ENCODE results near the gene ABHD17B. TPM values are rescaled to one million over a fixed set of nuclear protein-coding genes. Genes with fewer than 3 reads are reported as not detected.

ABHD17B gene
- total RNA-seq, 2 experiments from 2014 or later = 14.8 to 15.5 TPM

- Mint-ChIP-seq H3K27ac (no peak overlapping the region), H3K9me3 (no peaks in the 10 kb centered on the region), H3K4me1 (peaks cover 69% of the 10 kb centered on the region), H3K27me3 (no peaks in the 10 kb centered on the region), H3K4me3 (no peak overlapping the region), H3K36me3 (peaks cover 7% of the 10 kb centered on the region)
- no peak for DNase-seq
Observed at GRCh38 chr9:71897577-71897976, 13.4 kb downstream of the ABHD17B start.

GRCh38 chr9:71896761-71897160 is 14.2 kb downstream of the ABHD17B start:
- DNase-seq = no peak
- peaks cover 61% of the 10 kb centered on the region for H3K4me1 Mint-ChIP-seq
- peak overlapping the region; percentile 79 for H3K27ac Mint-ChIP-seq
- no peaks in the 10 kb centered on the region for H3K27me3 Mint-ChIP-seq
- H3K4me3 Mint-ChIP-seq = no peak overlapping the region
- H3K9me3 Mint-ChIP-seq = no peaks in the 10 kb centered on the region
- peaks cover 7% of the 10 kb centered on the region for H3K36me3 Mint-ChIP-seq

GRCh38 chr9:71895955-71896354 is 15.0 kb downstream of the ABHD17B start:
- DNase-seq = no peak
- Mint-ChIP-seq H3K4me3 (no peak overlapping the region), H3K9me3 (no peaks in the 10 kb centered on the region), H3K27ac (no peak overlapping the region), H3K27me3 (no peaks in the 10 kb centered on the region), H3K36me3 (peaks cover 7% of the 10 kb centered on the region), H3K4me1 (peaks cover 57% of the 10 kb centered on the region)

GRCh38 chr9:71895117-71895516 is 15.9 kb downstream of the ABHD17B start:
- no peaks in the 10 kb centered on the region for H3K27me3 Mint-ChIP-seq
- H3K4me1 Mint-ChIP-seq = peaks cover 54% of the 10 kb centered on the region
- peak overlapping the region; percentile 46 for H3K27ac Mint-ChIP-seq
- H3K36me3 Mint-ChIP-seq = peaks cover 7% of the 10 kb centered on the region
- no peak overlapping the region for H3K4me3 Mint-ChIP-seq
- no peak for DNase-seq
- no peaks in the 10 kb centered on the region for H3K9me3 Mint-ChIP-seq

GRCh38 chr9:71891557-71892189 is 19.3 kb downstream of the ABHD17B start:
- Mint-ChIP-seq H3K27ac (no peak overlapping the region), H3K36me3 (peaks cover 11% of the 10 kb centered on the region), H3K4me3 (no peak overlapping the region), H3K27me3 (no peaks in the 10 kb centered on the region), H3K4me1 (peaks cover 42% of the 10 kb centered on the region), H3K9me3 (no peaks in the 10 kb centered on the region)
- no peak for DNase-seq

GRCh38 chr9:71890042-71890679 is 20.8 kb downstream of the ABHD17B start:
- Mint-ChIP-seq H3K36me3 (peaks cover 18% of the 10 kb centered on the region), H3K4me3 (no peak overlapping the region), H3K27me3 (no peaks in the 10 kb centered on the region), H3K4me1 (peaks cover 37% of the 10 kb centered on the region), H3K27ac (no peak overlapping the region), H3K9me3 (no peaks in the 10 kb centered on the region)
- no peak for DNase-seq

- peaks cover 28% of the 10 kb centered on the region for H3K4me1 Mint-ChIP-seq
- H3K9me3 Mint-ChIP-seq = peaks cover 15% of the 10 kb centered on the region
- H3K27ac Mint-ChIP-seq = no peak overlapping the region
Observed at GRCh38 chr9:71887362-71887761, 23.6 kb downstream of the ABHD17B start.

GRCh38 chr9:71886541-71886940 is 24.5 kb downstream of the ABHD17B start:
- H3K36me3 Mint-ChIP-seq = peaks cover 45% of the 10 kb centered on the region
- H3K4me3 Mint-ChIP-seq = no peak overlapping the region
- H3K27ac Mint-ChIP-seq = peak overlapping the region; percentile 5
- H3K4me1 Mint-ChIP-seq = peaks cover 28% of the 10 kb centered on the region
- H3K9me3 Mint-ChIP-seq = peaks cover 18% of the 10 kb centered on the region
- no peaks in the 10 kb centered on the region for H3K27me3 Mint-ChIP-seq
- DNase-seq = no peak

More at GRCh38 chr9:71887362-71887761, 23.6 kb downstream of the ABHD17B start:
- H3K36me3 Mint-ChIP-seq = peaks cover 37% of the 10 kb centered on the region
- no peak overlapping the region for H3K4me3 Mint-ChIP-seq
- H3K27me3 Mint-ChIP-seq = no peaks in the 10 kb centered on the region
- no peak for DNase-seq

- H3K27ac Mint-ChIP-seq = no peak overlapping the region
- peaks cover 51% of the 10 kb centered on the region for H3K36me3 Mint-ChIP-seq
- H3K27me3 Mint-ChIP-seq = no peaks in the 10 kb centered on the region
- H3K4me3 Mint-ChIP-seq = no peak overlapping the region
- peaks cover 22% of the 10 kb centered on the region for H3K9me3 Mint-ChIP-seq
- DNase-seq = no peak
- H3K4me1 Mint-ChIP-seq = peaks cover 28% of the 10 kb centered on the region
Observed at GRCh38 chr9:71886015-71886414, 25.0 kb downstream of the ABHD17B start.

- H3K27ac Mint-ChIP-seq = no peak overlapping the region
- DNase-seq = no peak
- peaks cover 25% of the 10 kb centered on the region for H3K9me3 Mint-ChIP-seq
- H3K4me3 Mint-ChIP-seq = no peak overlapping the region
- peaks cover 54% of the 10 kb centered on the region for H3K36me3 Mint-ChIP-seq
- H3K27me3 Mint-ChIP-seq = no peaks in the 10 kb centered on the region
- peaks cover 28% of the 10 kb centered on the region for H3K4me1 Mint-ChIP-seq
Observed at GRCh38 chr9:71885467-71885866, 25.5 kb downstream of the ABHD17B start.

GRCh38 chr9:71884005-71884404 is 27.0 kb downstream of the ABHD17B start:
- peaks cover 28% of the 10 kb centered on the region for H3K4me1 Mint-ChIP-seq
- no peak for DNase-seq
- no peak overlapping the region for H3K27ac Mint-ChIP-seq
- peaks cover 63% of the 10 kb centered on the region for H3K36me3 Mint-ChIP-seq
- H3K9me3 Mint-ChIP-seq = peaks cover 31% of the 10 kb centered on the region
- H3K27me3 Mint-ChIP-seq = no peaks in the 10 kb centered on the region
- H3K4me3 Mint-ChIP-seq = no peak overlapping the region

GRCh38 chr9:71879644-71880174 is 31.3 kb downstream of the ABHD17B start:
- Mint-ChIP-seq H3K4me1 (peaks cover 10% of the 10 kb centered on the region), H3K4me3 (no peak overlapping the region), H3K9me3 (peaks cover 42% of the 10 kb centered on the region), H3K27ac (no peak overlapping the region), H3K27me3 (no peaks in the 10 kb centered on the region), H3K36me3 (peaks cover 61% of the 10 kb centered on the region)
- DNase-seq = no peak

- DNase-seq = no peak
- Mint-ChIP-seq H3K4me1 (peaks cover 13% of the 10 kb centered on the region), H3K9me3 (peaks cover 33% of the 10 kb centered on the region), H3K27ac (no peak overlapping the region), H3K4me3 (no peak overlapping the region), H3K36me3 (peaks cover 53% of the 10 kb centered on the region), H3K27me3 (no peaks in the 10 kb centered on the region)
Observed at GRCh38 chr9:71878327-71879274, 32.4 kb downstream of the ABHD17B start.

- DNase-seq = no peak
- H3K27ac Mint-ChIP-seq = no peak overlapping the region
- H3K9me3 Mint-ChIP-seq = peaks cover 26% of the 10 kb centered on the region
- peaks cover 13% of the 10 kb centered on the region for H3K4me1 Mint-ChIP-seq
- no peak overlapping the region for H3K4me3 Mint-ChIP-seq
- H3K27me3 Mint-ChIP-seq = no peaks in the 10 kb centered on the region
- H3K36me3 Mint-ChIP-seq = peaks cover 43% of the 10 kb centered on the region
Observed at GRCh38 chr9:71876829-71877228, 34.2 kb downstream of the ABHD17B start.

- H3K4me3 Mint-ChIP-seq = no peak overlapping the region
- no peaks in the 10 kb centered on the region for H3K27me3 Mint-ChIP-seq
- H3K36me3 Mint-ChIP-seq = peaks cover 38% of the 10 kb centered on the region
- H3K9me3 Mint-ChIP-seq = peaks cover 21% of the 10 kb centered on the region
- H3K27ac Mint-ChIP-seq = no peak overlapping the region
- DNase-seq = no peak
- H3K4me1 Mint-ChIP-seq = peaks cover 10% of the 10 kb centered on the region
Observed at GRCh38 chr9:71876106-71876505, 34.9 kb downstream of the ABHD17B start.

Data from activated naive CD8-positive, alpha-beta T cell treated with anti-CD3 and anti-CD28 coated beads for 36 hours (primary cell).